ENCODE results near the gene ZNF397.

- TF ChIP-seq CTCF (IDR thresholded peaks at IDR 0.05; ENCODE audit: insufficient read depth, low read depth, low read length) (no peak), EZH2 (IDR thresholded peaks at IDR 0.05; ENCODE audit: insufficient read depth, low read length) (no peak)
These were observed 27.0 kb downstream of the ZNF397 start for GRCh38 chr18:35267809-35268208.
